ENCODE data around the gene HDAC4. TPM values are rescaled to one million over a fixed set of nuclear protein-coding genes. Genes with fewer than 3 reads are reported as not detected.

HDAC4 gene
- total and polyA plus RNA-seq, 9 of the 15 experiments (the other 6 are each of a cell fraction or from before 2014, with no cell fraction given) = 0.11 to 20.2 (median 4.0) TPM

DNA sequence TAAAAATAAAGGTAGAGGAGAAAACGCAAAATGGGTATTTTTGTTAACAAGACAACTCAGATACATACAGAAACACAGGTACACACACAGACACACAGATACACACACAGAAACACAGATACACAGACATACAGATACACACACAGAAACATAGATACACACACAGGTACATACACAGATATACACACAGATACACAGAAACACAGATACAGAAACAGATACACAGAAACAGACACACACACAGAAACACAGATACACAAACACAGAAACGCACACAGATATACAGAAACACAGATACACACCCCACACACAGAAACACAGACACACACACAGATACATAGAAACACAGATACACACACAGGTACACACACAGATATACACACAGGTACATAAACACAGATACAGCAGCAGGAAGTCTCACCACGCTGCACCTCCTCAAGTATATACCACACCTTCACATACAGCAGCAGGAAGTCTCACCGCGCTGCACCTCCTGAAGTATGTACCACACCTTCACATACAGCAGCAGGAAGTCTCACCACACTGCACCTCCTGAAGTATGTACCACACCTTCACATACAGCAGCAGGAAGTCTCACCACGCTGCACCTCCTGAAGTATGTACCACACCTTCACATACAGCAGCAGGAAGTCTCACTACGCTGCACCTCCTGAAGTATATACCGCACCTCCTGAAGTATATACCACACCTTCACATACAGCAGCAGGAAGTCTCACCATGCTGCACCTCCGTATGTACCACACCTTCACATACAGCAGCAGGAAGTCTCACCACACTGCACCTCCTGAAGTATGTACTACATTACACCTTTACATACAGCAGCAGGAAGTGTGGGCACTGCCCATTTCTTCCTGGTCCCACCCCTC is 250.5 kb downstream of the HDAC4 start:
- Histone ChIP-seq H3K36me3 (ENCODE audit: control insufficient read depth, insufficient read depth, low read length) (peaks cover 2% of the 10 kb centered on the region; the same call in 1 of the 3 replicates), H3K4me3 (no peak overlapping the region), H3K9me3 (replicated peaks; ENCODE audit: control insufficient read depth, insufficient read depth, low read depth, low read length) (no peaks in the 10 kb centered on the region), H3K27ac (ENCODE audit: extremely low read depth, low read depth, low read length) (no peak overlapping the region; the same call in 2 of the 3 replicates), H4K20me1 (replicated peaks; ENCODE audit: control insufficient read depth, insufficient read depth, low read length) (no peaks in the 10 kb centered on the region), H3K79me2 (ENCODE audit: control insufficient read depth, insufficient read depth, low read length) (no peaks in the 10 kb centered on the region), H3K9ac (ENCODE audit: insufficient read depth in 1 of 2, low read depth in 2 of 2, low read length in 2 of 2) (no peak overlapping the region), H3K4me1 (replicated peaks in 1 of 2; ENCODE audit: control insufficient read depth in 2 of 2, insufficient read depth in 2 of 2, low read length in 2 of 2) (no peaks in the 10 kb centered on the region), H3K9me1 (ENCODE audit: control insufficient read depth, insufficient read depth, low read length) (no peaks in the 10 kb centered on the region), H2AFZ (ENCODE audit: low read depth, low read length) (no peak overlapping the region), H3K27me3 (ENCODE audit: control insufficient read depth in 2 of 2, insufficient read depth in 2 of 2, low read length in 2 of 2) (no peaks in the 10 kb centered on the region), H3K4me2 (ENCODE audit: insufficient read depth, low read length) (no peak overlapping the region)
- FAIRE-seq (no peak), DNase-seq (ENCODE audit: extremely low read depth in 1 of 4, low spot score in 3 of 4) (no peak), ATAC-seq (no peak)
- intact Hi-C loops (cut with micrococcal nuclease) (no loop called here), in situ Hi-C loops (cut with MboI) (no loop called here)
- ChIA-PET POLR2A (no interaction called here), CTCF (ENCODE audit: low intra/inter-chr PET ratio) (no interaction called here)
- TF ChIP-seq HINFP (tag; conservative IDR thresholded peaks at IDR 0.05; ENCODE audit: low read depth) (no peak), RCOR1 (IDR thresholded peaks at IDR 0.05; ENCODE audit: borderline replicate concordance in 1 of 2, low read depth in 2 of 2, low read length in 2 of 2) (no peak), MAZ (CRISPR knock-in tag; conservative IDR thresholded peaks at IDR 0.05 in 1 of 2, IDR thresholded peaks at IDR 0.05 in 1 of 2) (no peak), KLF13 (tag; IDR thresholded peaks at IDR 0.05; ENCODE audit: borderline replicate concordance, low read depth) (no peak), PHB2 (IDR thresholded peaks at IDR 0.05; ENCODE audit: low read depth) (no peak), NRF1 (conservative IDR thresholded peaks at IDR 0.05 in 1 of 2, IDR thresholded peaks at IDR 0.05 in 1 of 2) (no peak), CHAMP1 (IDR thresholded peaks at IDR 0.05) (no peak), NCOA6 (IDR thresholded peaks at IDR 0.05) (no peak), MYNN (IDR thresholded peaks at IDR 0.05) (no peak), MYNN (CRISPR knock-in tag; IDR thresholded peaks at IDR 0.05) (no peak), DLX4 (CRISPR knock-in tag; IDR thresholded peaks at IDR 0.05) (no peak), HNRNPLL (IDR thresholded peaks at IDR 0.05; ENCODE audit: low read depth, low read length, poor library complexity, severe bottlenecking) (no peak), ZNF695 (CRISPR knock-in tag; IDR thresholded peaks at IDR 0.05) (no peak)
- TF ChIP-seq, protein P1, sequence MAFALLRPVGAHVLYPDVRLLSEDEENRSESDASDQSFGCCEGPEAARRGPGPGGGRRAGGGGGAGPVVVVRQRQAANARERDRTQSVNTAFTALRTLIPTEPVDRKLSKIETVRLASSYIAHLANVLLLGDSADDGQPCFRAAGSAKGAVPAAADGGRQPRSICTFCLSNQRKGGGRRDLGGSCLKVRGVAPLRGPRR (CRISPR knock-in tag; IDR thresholded peaks at IDR 0.05) = no peak
- TF ChIP-seq, protein P2, sequence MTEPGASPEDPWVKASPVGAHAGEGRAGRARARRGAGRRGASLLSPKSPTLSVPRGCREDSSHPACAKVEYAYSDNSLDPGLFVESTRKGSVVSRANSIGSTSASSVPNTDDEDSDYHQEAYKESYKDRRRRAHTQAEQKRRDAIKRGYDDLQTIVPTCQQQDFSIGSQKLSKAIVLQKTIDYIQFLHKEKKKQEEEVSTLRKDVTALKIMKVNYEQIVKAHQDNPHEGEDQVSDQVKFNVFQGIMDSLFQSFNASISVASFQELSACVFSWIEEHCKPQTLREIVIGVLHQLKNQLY (CRISPR knock-in tag; conservative IDR thresholded peaks at IDR 0.05) = no peak
- WGBS (ENCODE audit: insufficient coverage, low coverage, missing lambda C conversion rate) = 62% methylated on average over 6 of the region's 9 CpGs
- BruUV-seq (replicated peaks) = no TSS peak
